HepG2 (cell line): ENCODE results near the gene ORC1. TPM values are rescaled to one million over a fixed set of nuclear protein-coding genes. Genes with fewer than 3 reads are reported as not detected.

Experiments
- ASH2L ChIP-seq: fragments of 300-600, 200-600 bp; sonication (generic); IDR thresholded peaks from 2 replicates; pipeline ENCODE4 v1.7.0; 2017; ENCODE audit warnings: low read depth, mild to moderate bottlenecking, moderate library complexity, mixed read lengths, low read length; ENCODE audit not compliant: insufficient read length
- CEBPB ChIP-seq: IDR thresholded peaks from 2 replicates; pipeline ENCODE4 v1.6.1; 2011; ENCODE audit warnings: low read depth, low read length, improper control_type of control experiment, borderline replicate concordance
- CHD2 ChIP-seq: IDR thresholded peaks from 2 replicates; pipeline ENCODE4 v1.6.1; 2011; ENCODE audit warnings: low read depth, low read length, improper control_type of control experiment
- FOSL2 ChIP-seq: sonication (generic); formaldehyde crosslinking; IDR thresholded peaks from 2 replicates; pipeline ENCODE4 v1.4.0; 2020; ENCODE audit warnings: missing genetic modification reagents
- HNRNPH1 ChIP-seq: fragments of 200-400 bp; formaldehyde crosslinking; optimal IDR thresholded peaks from 2 replicates; pipeline ENCODE3; 2017; ENCODE audit warnings: mild to moderate bottlenecking, low read depth, low read length
- KMT2B ChIP-seq: IDR thresholded peaks from 2 replicates; pipeline ENCODE4 v1.6.1; 2016; ENCODE audit warnings: missing genetic modification reagents, missing compliant biosample characterization
- MED13 ChIP-seq: sonication (generic); formaldehyde crosslinking; IDR thresholded peaks from 2 replicates; pipeline ENCODE4 v1.5.0; 2020; ENCODE audit warnings: missing genetic modification reagents
- MIER2 ChIP-seq: IDR thresholded peaks from 2 replicates; pipeline ENCODE4 v1.6.1; 2016; ENCODE audit warnings: missing biosample characterization, missing genetic modification reagents
- PITX1 ChIP-seq: sonication (generic); formaldehyde crosslinking; IDR thresholded peaks from 2 replicates; pipeline ENCODE4 v1.5.1; 2020; ENCODE audit warnings: mild to moderate bottlenecking, missing genetic modification reagents
- POLR2A ChIP-seq, 2 experiments: IDR thresholded peaks; 2 replicates each; pipeline ENCODE4 v1.6.1; 2011; ENCODE audit warnings: low read depth in 2 of 2, low read length in 2 of 2, mild to moderate bottlenecking in 1 of 2, moderate library complexity in 1 of 2; ENCODE audit not compliant: insufficient read depth in 1 of 2
- POLR2G ChIP-seq: fragments of 200-400 bp; formaldehyde crosslinking; IDR thresholded peaks from 2 replicates; pipeline ENCODE4 v1.6.1; 2018; ENCODE audit warnings: mild to moderate bottlenecking, low read depth, low read length, moderate library complexity
- RBM39 ChIP-seq: fragments of 200-400 bp; formaldehyde crosslinking; IDR thresholded peaks from one replicate; pipeline ENCODE4 v1.6.1; 2018; ENCODE audit warnings: antibody characterized with exemption, mild to moderate bottlenecking, low read depth, low read length; ENCODE audit not compliant: poor library complexity, severe bottlenecking
- RELA ChIP-seq: sonication (generic); formaldehyde crosslinking; IDR thresholded peaks from 2 replicates; pipeline ENCODE4 v1.4.0; 2020; ENCODE audit warnings: missing genetic modification reagents
- RFXANK ChIP-seq: IDR thresholded peaks from 2 replicates; pipeline ENCODE4 v1.6.1; 2016
- ZMYM2 ChIP-seq: sonication (generic); formaldehyde crosslinking; IDR thresholded peaks from 2 replicates; pipeline ENCODE4 v1.8.0; 2022; ENCODE audit warnings: mild to moderate bottlenecking, missing genetic modification reagents
- ZNF512B ChIP-seq: sonication (generic); formaldehyde crosslinking; IDR thresholded peaks from 2 replicates; pipeline ENCODE4 v1.5.1; 2020; ENCODE audit warnings: missing genetic modification reagents, mild to moderate bottlenecking, borderline replicate concordance
- ZNF619 ChIP-seq: sonication (generic); formaldehyde crosslinking; IDR thresholded peaks from 2 replicates; pipeline ENCODE4 v1.4.0; 2020; ENCODE audit warnings: mild to moderate bottlenecking, missing genetic modification reagents
- ZNF777 ChIP-seq: sonication (generic); formaldehyde crosslinking; IDR thresholded peaks from 2 replicates; pipeline ENCODE4 v1.4.0; 2020; ENCODE audit warnings: missing genetic modification reagents
- ZNF780A ChIP-seq: sonication (generic); formaldehyde crosslinking; IDR thresholded peaks from 2 replicates; pipeline ENCODE4 v1.8.0; 2022; ENCODE audit warnings: mild to moderate bottlenecking, missing genetic modification reagents, moderate library complexity
- ZSCAN21 ChIP-seq: sonication (generic); formaldehyde crosslinking; IDR thresholded peaks from 2 replicates; pipeline ENCODE4 v1.8.0; 2022; ENCODE audit warnings: mild to moderate bottlenecking, missing genetic modification reagents, moderate library complexity, borderline replicate concordance
- polyA plus RNA-seq, 8 experiments: library from polyadenylated mRNA; depleted of rRNA in 3 of 8; stranded (reverse) in 7 of 8; unstranded in 1 of 8; fragments of >200 nt; fragmentation: Illumina TruSeq in 4 of 8; extraction: Trizol in 4 of 8; gene quantifications; 2 replicates each; pipeline versions ENCODE4 v1.2.1 to v1.2.3, GENCODE V29; 2011 to 2016; ENCODE audit warnings: low read depth in 4 of 8, missing spikeins in 1 of 8, mixed read lengths in 1 of 8; ENCODE audit not compliant: insufficient read depth in 1 of 8
- total RNA-seq, 5 experiments: library from RNA; depleted of rRNA; stranded (reverse); fragments of >200 nt; fragmentation: Illumina TruSeq; extraction: Trizol; gene quantifications; 2 replicates each; pipeline ENCODE4 v1.2.3, GENCODE V29; 2016; ENCODE audit warnings: low read depth in 1 of 5

The ORC1 gene
- total and polyA plus RNA-seq, 2 of the 13 experiments (the other 11 are each of a cell fraction or from before 2014, with no cell fraction given): 7.0 to 23.5 TPM

- TF ChIP-seq ZNF777 (CRISPR knock-in tag): peak; percentile 71
- TF ChIP-seq MIER2 (CRISPR knock-in tag): peak; percentile 21; the same call in 1 of the 2 replicates
- no peak for TF ChIP-seq RELA (CRISPR knock-in tag)
- TF ChIP-seq ZNF619 (CRISPR knock-in tag): no peak
- no peak; the same call in 1 of the 2 replicates for TF ChIP-seq ZNF512B (CRISPR knock-in tag)
- peak; percentile 45; the same call in 1 of the 2 replicates for TF ChIP-seq ZMYM2 (CRISPR knock-in tag)
- TF ChIP-seq ZNF780A: no peak
- peak; percentile 88 for TF ChIP-seq POLR2G
- TF ChIP-seq ASH2L: peak; percentile 89
- TF ChIP-seq MED13 (CRISPR knock-in tag): no peak; the same call in 1 of the 2 replicates
- peak; percentile 65 for TF ChIP-seq RBM39
- no peak for TF ChIP-seq ZSCAN21 (CRISPR knock-in tag)
- 0 out of 2 replicates have a peak, but pooled peaks have one; percentile 3 for TF ChIP-seq RFXANK (CRISPR knock-in tag)
- TF ChIP-seq KMT2B (CRISPR knock-in tag): peak; percentile 93; the same call in 1 of the 2 replicates
- 0 out of 2 replicates have a peak, but pooled peaks have one; percentile 1 for TF ChIP-seq PITX1 (CRISPR knock-in tag)
- TF ChIP-seq CHD2: no peak
- TF ChIP-seq FOSL2 (CRISPR knock-in tag): peak; percentile 43; the same call in 1 of the 2 replicates
- TF ChIP-seq HNRNPH1: no peak
- TF ChIP-seq POLR2A (IDR thresholded peaks at IDR 0.05; ENCODE audit: insufficient read depth in 1 of 2, low read depth in 2 of 2, low read length in 2 of 2): peak; percentile 86 to 94
- TF ChIP-seq CEBPB: peak; percentile 99
Measured at GRCh38 chr1:52404116-52404974, at the start of gene ORC1, which contains the start of gene PRPF38A (continued).
